Urinary bladder (tissue), 4 donors: Measurements from ENCODE around the gene COLEC12. TPM values are rescaled to one million over a fixed set of nuclear protein-coding genes. Genes with fewer than 3 reads are reported as not detected.
"Not testable (repeated sequence)": the region's sequence is repeated elsewhere in the genome, so short reads cannot be mapped to it uniquely, and the experiment has no call there.

Experiments
- DNase-seq: peaks from one replicate; pipeline ENCODE4 v3.0.0-alpha.2; 2015; ENCODE audit errors: extremely low spot score
- H3K27ac ChIP-seq: one replicate; pipeline ENCODE4 v1.5.1; 2013; ENCODE audit warnings: low read depth, mild to moderate bottlenecking, moderate library complexity
- H3K36me3 ChIP-seq: one replicate; pipeline ENCODE4 v1.6.1; 2013; ENCODE audit warnings: mild to moderate bottlenecking, moderate library complexity; ENCODE audit not compliant: insufficient read depth
- H3K4me1 ChIP-seq: one replicate; pipeline ENCODE4 v1.6.1; 2013; ENCODE audit warnings: mild to moderate bottlenecking, moderate library complexity; ENCODE audit not compliant: insufficient read depth
- H3K4me3 ChIP-seq: one replicate; pipeline ENCODE4 v1.5.1; 2013; ENCODE audit warnings: low read depth, low read length
- WGBS: extraction: QIAGEN DNeasy Blood & Tissue Kit; methylation state at CpG from one replicate; pipeline ENCODE4 v1.1.7; 2013; 5-methylcytosine and 5-hydroxymethylcytosine counted together
- polyA plus RNA-seq: library from polyadenylated mRNA; stranded (reverse); fragments of 200-250 nt; gene quantifications from one replicate; pipeline ENCODE4 v1.2.3, GENCODE V29; 2013
- total RNA-seq: library from RNA; depleted of rRNA; stranded (reverse); fragments of >200 nt; gene quantifications from one replicate; pipeline ENCODE4 v1.2.3, GENCODE V29; 2014
- donor health status: healthy with polysubstance abuse.
- donor health status: healthy.

Gene COLEC12
- total and polyA plus RNA-seq, 2 donors, result 31.9 to 92.7 TPM

- no peak overlapping the region for H3K27ac ChIP-seq
- H3K4me1 ChIP-seq, result no peaks in the 10 kb centered on the region
Observed at GRCh38 chr18:415617-416612, 84.6 kb downstream of the COLEC12 start.

GRCh38 chr18:415047-415446, 85.5 kb downstream of the COLEC12 start:
- Histone ChIP-seq H3K4me3 (no peak overlapping the region), H3K36me3 (no peaks in the 10 kb centered on the region), H3K4me1 (no peaks in the 10 kb centered on the region), H3K27ac (no peak overlapping the region)
- DNase-seq, result no peak
- 74% methylated on average over 7 of the region's 7 CpGs for WGBS

More at GRCh38 chr18:415617-416612, 84.6 kb downstream of the COLEC12 start:
- no peak for DNase-seq
- H3K36me3 ChIP-seq, result no peaks in the 10 kb centered on the region
- no peak overlapping the region for H3K4me3 ChIP-seq
- 71% methylated on average over 2 of the region's 2 CpGs for WGBS

- DNase-seq, result no peak
- Histone ChIP-seq H3K36me3 (no peaks in the 10 kb centered on the region), H3K4me1 (no peaks in the 10 kb centered on the region), H3K27ac (no peak overlapping the region), H3K4me3 (no peak overlapping the region)
- WGBS, result 85% methylated on average over 3 of the region's 3 CpGs
Observed at GRCh38 chr18:413233-413632, 87.3 kb downstream of the COLEC12 start.

GRCh38 chr18:410047-410455, 90.5 kb downstream of the COLEC12 start:
- no peak overlapping the region for H3K27ac ChIP-seq
- H3K36me3 ChIP-seq, result no peaks in the 10 kb centered on the region
- DNase-seq, result no peak
- H3K4me1 ChIP-seq, result no peaks in the 10 kb centered on the region
- H3K4me3 ChIP-seq, result no peak overlapping the region

GRCh38 chr18:408367-408766, 92.1 kb downstream of the COLEC12 start:
- no peak for DNase-seq
- H3K4me1 ChIP-seq, result no peaks in the 10 kb centered on the region
- no peak overlapping the region for H3K27ac ChIP-seq
- no peaks in the 10 kb centered on the region for H3K36me3 ChIP-seq
- no peak overlapping the region for H3K4me3 ChIP-seq
- 67% methylated on average over 1 of the region's 1 CpG for whole genome bisulfite sequencing

GRCh38 chr18:407626-408224, 92.8 kb downstream of the COLEC12 start:
- no peak overlapping the region for H3K27ac ChIP-seq
- H3K4me1 ChIP-seq, result no peaks in the 10 kb centered on the region
- no peak for DNase-seq
- no peaks in the 10 kb centered on the region for H3K36me3 ChIP-seq
- WGBS, result 86% methylated on average over 4 of the region's 4 CpGs
- H3K4me3 ChIP-seq, result no peak overlapping the region

- Histone ChIP-seq H3K4me1 (no peaks in the 10 kb centered on the region), H3K4me3 (no peak overlapping the region), H3K27ac (no peak overlapping the region), H3K36me3 (no peaks in the 10 kb centered on the region)
- no peak for DNase-seq
- WGBS, result 77% methylated on average over 3 of the region's 3 CpGs
Observed at GRCh38 chr18:407191-407590, 93.3 kb downstream of the COLEC12 start.

- Histone ChIP-seq H3K4me1 (no peaks in the 10 kb centered on the region), H3K4me3 (no peak overlapping the region), H3K36me3 (no peaks in the 10 kb centered on the region), H3K27ac (no peak overlapping the region)
- WGBS, result 82% methylated on average over 6 of the region's 6 CpGs
- DNase-seq, result no peak
Observed at GRCh38 chr18:406677-407076, 93.8 kb downstream of the COLEC12 start.

- WGBS, result 74% methylated on average over 4 of the region's 4 CpGs
- H3K27ac ChIP-seq, H3K4me3 ChIP-seq, H3K36me3 ChIP-seq, H3K4me1 ChIP-seq, DNase-seq: not testable (repeated sequence)
Observed at GRCh38 chr18:405006-405405, 95.5 kb downstream of the COLEC12 start.

GRCh38 chr18:404061-404636, 96.4 kb downstream of the COLEC12 start:
- DNase-seq, result no peak
- no peaks in the 10 kb centered on the region for H3K36me3 ChIP-seq
- 71% methylated on average over 8 of the region's 8 CpGs for WGBS
- no peak overlapping the region for H3K4me3 ChIP-seq
- H3K4me1 ChIP-seq, result no peaks in the 10 kb centered on the region
- no peak overlapping the region for H3K27ac ChIP-seq

GRCh38 chr18:402129-402528, 98.4 kb downstream of the COLEC12 start:
- DNase-seq, result no peak
- Histone ChIP-seq H3K4me1 (no peaks in the 10 kb centered on the region), H3K4me3 (no peak overlapping the region), H3K27ac (no peak overlapping the region), H3K36me3 (no peaks in the 10 kb centered on the region)
- 94% methylated on average over 5 of the region's 5 CpGs for WGBS

- Histone ChIP-seq H3K4me3 (no peak overlapping the region), H3K36me3 (no peaks in the 10 kb centered on the region), H3K4me1 (no peaks in the 10 kb centered on the region), H3K27ac (no peak overlapping the region)
- DNase-seq, result no peak
- 76% methylated on average over 5 of the region's 5 CpGs for WGBS
Observed at GRCh38 chr18:400456-400855, 100.0 kb downstream of the COLEC12 start.

GRCh38 chr18:399631-400135, 100.8 kb downstream of the COLEC12 start:
- no peak for DNase-seq
- Histone ChIP-seq H3K4me3 (no peak overlapping the region), H3K4me1 (no peaks in the 10 kb centered on the region), H3K27ac (no peak overlapping the region), H3K36me3 (no peaks in the 10 kb centered on the region)
- WGBS, result 59% methylated on average over 10 of the region's 10 CpGs
